SK-N-SH (cell line): ENCODE results near the gene MAT2A. TPM values are rescaled to one million over a fixed set of nuclear protein-coding genes. Genes with fewer than 3 reads are reported as not detected.

Experiments used
- CTCF ChIA-PET: fragments of 300-600, 350-600 bp; formaldehyde crosslinking; extraction: SDS; loops from one replicate; lab custom pipeline; 2021; lab: Yijun Ruan, JAX
- POLR2A ChIA-PET: fragments of 350-600 bp; sonication (Branson Sonifier 250); formaldehyde crosslinking; extraction: SDS; loops from one replicate; lab custom pipeline; 2020; ENCODE audit warnings: antibody characterized with exemption, inconsistent platforms; lab: Yijun Ruan, JAX
- DNase-seq: peaks from one replicate; pipeline ENCODE4 v3.0.0; 2012
- H2AFZ ChIP-seq: fragments of 200-600 bp; sonication (generic); 2 replicates; pipeline ENCODE4 v1.8.1; 2016; ENCODE audit warnings: antibody characterized with exemption, mild to moderate bottlenecking, low read depth
- H3F3A ChIP-seq: fragments of 200-600 bp; sonication (generic); replicated peaks from 2 replicates; pipeline ENCODE3; 2016; ENCODE audit warnings: antibody characterized with exemption, mild to moderate bottlenecking; ENCODE audit not compliant: insufficient read depth
- H3K27ac ChIP-seq, 2 experiments: fragments of 200-500 bp in 1 of 2; fragments of 200-600 bp in 1 of 2; sonication (Bioruptor generic) in 1 of 2; sonication (generic), shearing (Covaris generic) in 1 of 2; 2 replicates each; pipeline versions ENCODE4 v1.5.1 to v1.6.1; 2014 to 2016; ENCODE audit warnings: low read depth in 2 of 2, inconsistent platforms in 1 of 2, low read length in 1 of 2, mild to moderate bottlenecking in 1 of 2, mixed read lengths in 1 of 2
- H3K27me3 ChIP-seq: fragments of 200-600 bp; sonication (generic), shearing (Covaris generic); 2 replicates; pipeline ENCODE4 v1.6.1; 2016; ENCODE audit warnings: mixed run types; ENCODE audit not compliant: insufficient read depth
- H3K36me3 ChIP-seq, 2 experiments: fragments of 200-500 bp in 1 of 2; fragments of 200-600 bp in 1 of 2; sonication (Bioruptor generic) in 1 of 2; sonication (generic) in 1 of 2; replicated peaks in 1 of 2; 2 replicates each; pipeline versions ENCODE3 to v1.5.1; 2014 to 2016; ENCODE audit warnings: low read length in 1 of 2, mild to moderate bottlenecking in 1 of 2; ENCODE audit not compliant: insufficient read depth in 2 of 2, control insufficient read depth in 1 of 2
- H3K4me1 ChIP-seq, 2 experiments: fragments of 200-500 bp in 1 of 2; fragments of 200-600 bp in 1 of 2; sonication (Bioruptor generic) in 1 of 2; sonication (generic), shearing (Covaris generic) in 1 of 2; 2 replicates each; pipeline versions ENCODE4 v1.5.1 to v1.6.1; 2014 to 2016; ENCODE audit warnings: low read depth in 1 of 2, low read length in 1 of 2, mixed run types in 1 of 2; ENCODE audit not compliant: insufficient read depth in 2 of 2, control insufficient read depth in 1 of 2
- H3K4me2 ChIP-seq: fragments of 200-600 bp; sonication (generic), shearing (Covaris generic); 2 replicates; pipeline ENCODE4 v1.6.1; 2017; ENCODE audit warnings: mixed run types
- H3K4me3 ChIP-seq, 2 experiments: fragments of 200-500 bp in 1 of 2; fragments of 200-600 bp in 1 of 2; sonication (Bioruptor generic) in 1 of 2; sonication (generic), shearing (Covaris generic) in 1 of 2; 2 replicates each; pipeline versions ENCODE4 v1.5.1 to v1.8.1; 2014 to 2016; ENCODE audit warnings: low read depth in 2 of 2, inconsistent platforms in 1 of 2, low read length in 1 of 2, mild to moderate bottlenecking in 1 of 2, mixed read lengths in 1 of 2, moderate library complexity in 1 of 2
- H3K79me2 ChIP-seq: fragments of 200-600 bp; sonication (generic); 2 replicates; pipeline ENCODE4 v1.8.1; 2017; ENCODE audit warnings: mild to moderate bottlenecking; ENCODE audit not compliant: insufficient read depth
- H3K9ac ChIP-seq: fragments of 200-600 bp; sonication (generic); 2 replicates; pipeline ENCODE4 v1.6.1; 2017; ENCODE audit warnings: mixed run types
- H3K9me2 ChIP-seq: fragments of 200-600 bp; sonication (generic); 2 replicates; pipeline ENCODE4 v1.6.1; 2017; ENCODE audit warnings: mixed run types
- H3K9me3 ChIP-seq: fragments of 200-600 bp; sonication (generic); 2 replicates; pipeline ENCODE4 v1.6.1; 2017; ENCODE audit warnings: mixed run types, mild to moderate bottlenecking, moderate library complexity
- H4K20me1 ChIP-seq: fragments of 200-600 bp; sonication (generic); 2 replicates; pipeline ENCODE4 v1.6.1; 2017; ENCODE audit warnings: mild to moderate bottlenecking, mixed run types; ENCODE audit not compliant: insufficient read depth
- ELF1 ChIP-seq: IDR thresholded peaks from 2 replicates; pipeline ENCODE4 v1.4.0; 2012
- FOSL2 ChIP-seq: IDR thresholded peaks from 2 replicates; pipeline ENCODE4 v1.4.0; 2012; ENCODE audit warnings: low read depth, mild to moderate bottlenecking, moderate library complexity, borderline replicate concordance
- FOXM1 ChIP-seq: IDR thresholded peaks from 2 replicates; pipeline ENCODE4 v1.4.0; 2012; ENCODE audit warnings: low read depth, mild to moderate bottlenecking
- GABPA ChIP-seq: IDR thresholded peaks from 2 replicates; pipeline ENCODE4 v1.4.0; 2012; ENCODE audit warnings: low read depth, mild to moderate bottlenecking
- RFX5 ChIP-seq: IDR thresholded peaks from 2 replicates; pipeline ENCODE4 v1.6.1; 2012; ENCODE audit warnings: mild to moderate bottlenecking, improper control_type of control experiment, low read length
- SIN3A ChIP-seq: IDR thresholded peaks from 2 replicates; pipeline ENCODE4 v1.6.1; 2012; ENCODE audit warnings: low read depth, mild to moderate bottlenecking, low read length, moderate library complexity, borderline replicate concordance
- TAF1 ChIP-seq: IDR thresholded peaks from 2 replicates; pipeline ENCODE4 v1.6.1; 2012; ENCODE audit warnings: low read depth, mild to moderate bottlenecking, low read length, moderate library complexity, borderline replicate concordance
- TCF12 ChIP-seq: IDR thresholded peaks from 2 replicates; pipeline ENCODE4 v1.4.0; 2012
- YY1 ChIP-seq: IDR thresholded peaks from 2 replicates; pipeline ENCODE4 v1.4.0; 2012; ENCODE audit warnings: low read depth, mild to moderate bottlenecking
- WGBS: methylation state at CpG from one replicate; pipeline ENCODE4 v1.1.6; 2017; ENCODE audit warnings: low lambda C conversion rate; 5-methylcytosine and 5-hydroxymethylcytosine counted together
- polyA plus RNA-seq, 3 experiments: library from polyadenylated mRNA; depleted of rRNA; stranded (reverse); fragments of >200 nt; gene quantifications; 2 replicates each; pipeline ENCODE4 v1.2.3, GENCODE V29; 2012
- TF ChIP-seq, protein P1 (sequence below): fragments of 150-350 bp; IDR thresholded peaks from 2 replicates; pipeline ENCODE4 v1.6.1; 2016; ENCODE audit warnings: mild to moderate bottlenecking, low read depth, low read length
- TF ChIP-seq, protein P2 (sequence below): IDR thresholded peaks from 2 replicates; pipeline ENCODE4; 2012
- TF ChIP-seq, protein P3 (sequence below): IDR thresholded peaks from 2 replicates; pipeline ENCODE4 v1.6.1; 2012; ENCODE audit warnings: mild to moderate bottlenecking, low read depth, low read length, moderate library complexity
- TF ChIP-seq, protein P4 (sequence below): IDR thresholded peaks from 2 replicates; pipeline ENCODE4 v1.4.0; 2012; ENCODE audit warnings: low read depth, borderline replicate concordance
- TF ChIP-seq, protein P5 (sequence below): fragments of 200-600 bp; sonication (generic); IDR thresholded peaks from 2 replicates; pipeline ENCODE4 v1.6.1; 2017; ENCODE audit warnings: antibody characterized with exemption, mild to moderate bottlenecking, moderate library complexity

The MAT2A gene
- polyA plus RNA-seq, 1 of the 3 experiments (the other 2 are of a cell fraction) = 187 TPM

DNA sequence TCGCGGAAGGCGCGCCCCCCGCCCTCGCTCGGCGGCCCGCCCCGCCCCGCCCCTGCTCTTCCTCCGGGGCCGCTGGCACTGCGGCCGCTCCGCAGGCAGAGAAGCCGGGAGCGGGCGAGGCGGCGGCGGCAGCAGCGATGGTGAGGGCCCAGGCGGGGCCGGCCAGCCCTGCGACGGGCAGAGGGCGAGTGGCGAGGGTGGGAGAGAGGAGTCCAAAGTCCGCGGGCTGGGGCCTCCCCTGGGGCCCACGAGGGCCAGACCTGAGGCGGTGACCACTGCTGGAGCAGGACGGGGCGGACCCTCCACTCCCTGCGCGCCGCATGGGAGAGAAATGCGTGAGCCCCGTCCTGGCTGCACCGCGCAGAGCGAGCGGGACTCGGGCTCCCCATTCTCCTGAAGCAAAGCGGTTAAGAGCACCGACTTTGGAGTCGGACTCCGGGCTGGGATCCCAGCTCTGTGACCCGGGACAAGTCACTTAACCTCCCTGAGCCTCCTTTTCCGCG, 45.4 kb downstream of the MAT2A start, which contains the start of gene VAMP5:
VAMP5 (plus strand) TSS at position 78 of the 503 bp plus-strand sequence; CDS start at position 138, 60 bp downstream.
- ChIA-PET CTCF (interaction anchor here (1.2 to 1.4 kb wide), 3 partner anchors 11 to 163 kb away, joined by 3 to 5 read pairs (median 4); partner anchors contain the start of gene RNF181), POLR2A (interaction anchor here (0.6 kb wide), 2 partner anchors 15 to 16 kb away, joined by 3 to 6 read pairs; no protein-coding TSS in a partner anchor)
- Histone ChIP-seq H3K4me1 (peaks cover 10 to 11% of the 10 kb centered on the region in 2 experiments; a peak in 2 of 4 replicates), H3K79me2 (no peaks in the 10 kb centered on the region), H3F3A (no peaks in the 10 kb centered on the region), H3K36me3 (no peaks in the 10 kb centered on the region), H3K4me2 (peak within 1 kb of the TSS; percentile 19; the same call in 1 of the 2 replicates), H3K27ac (peak within 1 kb of the TSS in 1 of 2 experiments; percentile 14; a peak in 1 of 4 replicates), H3K9me2 (no peaks in the 10 kb centered on the region), H3K9me3 (no peaks in the 10 kb centered on the region), H3K4me3 (peak within 1 kb of the TSS in 1 of 2 experiments; percentile 24; a peak in 1 of 4 replicates), H4K20me1 (no peaks in the 10 kb centered on the region), H2AFZ (peak within 1 kb of the TSS; percentile 86), H3K9ac (no peak within 1 kb of the TSS), H3K27me3 (no peaks in the 10 kb centered on the region)
- 75% methylated on average over 36 of the region's 52 CpGs for WGBS
- peak; percentile 85 for DNase-seq
- TF ChIP-seq, protein P1, sequence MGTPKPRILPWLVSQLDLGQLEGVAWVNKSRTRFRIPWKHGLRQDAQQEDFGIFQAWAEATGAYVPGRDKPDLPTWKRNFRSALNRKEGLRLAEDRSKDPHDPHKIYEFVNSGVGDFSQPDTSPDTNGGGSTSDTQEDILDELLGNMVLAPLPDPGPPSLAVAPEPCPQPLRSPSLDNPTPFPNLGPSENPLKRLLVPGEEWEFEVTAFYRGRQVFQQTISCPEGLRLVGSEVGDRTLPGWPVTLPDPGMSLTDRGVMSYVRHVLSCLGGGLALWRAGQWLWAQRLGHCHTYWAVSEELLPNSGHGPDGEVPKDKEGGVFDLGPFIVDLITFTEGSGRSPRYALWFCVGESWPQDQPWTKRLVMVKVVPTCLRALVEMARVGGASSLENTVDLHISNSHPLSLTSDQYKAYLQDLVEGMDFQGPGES = no peak
- TF ChIP-seq SIN3A = no peak
- TF ChIP-seq FOSL2 = no peak
- TF ChIP-seq, protein P2, sequence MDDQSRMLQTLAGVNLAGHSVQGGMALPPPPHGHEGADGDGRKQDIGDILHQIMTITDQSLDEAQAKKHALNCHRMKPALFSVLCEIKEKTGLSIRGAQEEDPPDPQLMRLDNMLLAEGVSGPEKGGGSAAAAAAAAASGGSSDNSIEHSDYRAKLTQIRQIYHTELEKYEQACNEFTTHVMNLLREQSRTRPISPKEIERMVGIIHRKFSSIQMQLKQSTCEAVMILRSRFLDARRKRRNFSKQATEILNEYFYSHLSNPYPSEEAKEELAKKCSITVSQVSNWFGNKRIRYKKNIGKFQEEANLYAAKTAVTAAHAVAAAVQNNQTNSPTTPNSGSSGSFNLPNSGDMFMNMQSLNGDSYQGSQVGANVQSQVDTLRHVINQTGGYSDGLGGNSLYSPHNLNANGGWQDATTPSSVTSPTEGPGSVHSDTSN = no peak
- TF ChIP-seq TCF12 = no peak
- TF ChIP-seq FOXM1 = no peak
- no peak for TF ChIP-seq GABPA
- no peak for TF ChIP-seq ELF1
- TF ChIP-seq, protein P3, sequence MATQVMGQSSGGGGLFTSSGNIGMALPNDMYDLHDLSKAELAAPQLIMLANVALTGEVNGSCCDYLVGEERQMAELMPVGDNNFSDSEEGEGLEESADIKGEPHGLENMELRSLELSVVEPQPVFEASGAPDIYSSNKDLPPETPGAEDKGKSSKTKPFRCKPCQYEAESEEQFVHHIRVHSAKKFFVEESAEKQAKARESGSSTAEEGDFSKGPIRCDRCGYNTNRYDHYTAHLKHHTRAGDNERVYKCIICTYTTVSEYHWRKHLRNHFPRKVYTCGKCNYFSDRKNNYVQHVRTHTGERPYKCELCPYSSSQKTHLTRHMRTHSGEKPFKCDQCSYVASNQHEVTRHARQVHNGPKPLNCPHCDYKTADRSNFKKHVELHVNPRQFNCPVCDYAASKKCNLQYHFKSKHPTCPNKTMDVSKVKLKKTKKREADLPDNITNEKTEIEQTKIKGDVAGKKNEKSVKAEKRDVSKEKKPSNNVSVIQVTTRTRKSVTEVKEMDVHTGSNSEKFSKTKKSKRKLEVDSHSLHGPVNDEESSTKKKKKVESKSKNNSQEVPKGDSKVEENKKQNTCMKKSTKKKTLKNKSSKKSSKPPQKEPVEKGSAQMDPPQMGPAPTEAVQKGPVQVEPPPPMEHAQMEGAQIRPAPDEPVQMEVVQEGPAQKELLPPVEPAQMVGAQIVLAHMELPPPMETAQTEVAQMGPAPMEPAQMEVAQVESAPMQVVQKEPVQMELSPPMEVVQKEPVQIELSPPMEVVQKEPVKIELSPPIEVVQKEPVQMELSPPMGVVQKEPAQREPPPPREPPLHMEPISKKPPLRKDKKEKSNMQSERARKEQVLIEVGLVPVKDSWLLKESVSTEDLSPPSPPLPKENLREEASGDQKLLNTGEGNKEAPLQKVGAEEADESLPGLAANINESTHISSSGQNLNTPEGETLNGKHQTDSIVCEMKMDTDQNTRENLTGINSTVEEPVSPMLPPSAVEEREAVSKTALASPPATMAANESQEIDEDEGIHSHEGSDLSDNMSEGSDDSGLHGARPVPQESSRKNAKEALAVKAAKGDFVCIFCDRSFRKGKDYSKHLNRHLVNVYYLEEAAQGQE = no peak
- no peak for TF ChIP-seq TAF1
- TF ChIP-seq YY1 = no peak
- TF ChIP-seq, protein P4, sequence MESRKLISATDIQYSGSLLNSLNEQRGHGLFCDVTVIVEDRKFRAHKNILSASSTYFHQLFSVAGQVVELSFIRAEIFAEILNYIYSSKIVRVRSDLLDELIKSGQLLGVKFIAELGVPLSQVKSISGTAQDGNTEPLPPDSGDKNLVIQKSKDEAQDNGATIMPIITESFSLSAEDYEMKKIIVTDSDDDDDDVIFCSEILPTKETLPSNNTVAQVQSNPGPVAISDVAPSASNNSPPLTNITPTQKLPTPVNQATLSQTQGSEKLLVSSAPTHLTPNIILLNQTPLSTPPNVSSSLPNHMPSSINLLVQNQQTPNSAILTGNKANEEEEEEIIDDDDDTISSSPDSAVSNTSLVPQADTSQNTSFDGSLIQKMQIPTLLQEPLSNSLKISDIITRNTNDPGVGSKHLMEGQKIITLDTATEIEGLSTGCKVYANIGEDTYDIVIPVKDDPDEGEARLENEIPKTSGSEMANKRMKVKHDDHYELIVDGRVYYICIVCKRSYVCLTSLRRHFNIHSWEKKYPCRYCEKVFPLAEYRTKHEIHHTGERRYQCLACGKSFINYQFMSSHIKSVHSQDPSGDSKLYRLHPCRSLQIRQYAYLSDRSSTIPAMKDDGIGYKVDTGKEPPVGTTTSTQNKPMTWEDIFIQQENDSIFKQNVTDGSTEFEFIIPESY = no peak
- no peak for TF ChIP-seq RFX5
- TF ChIP-seq, protein P5, sequence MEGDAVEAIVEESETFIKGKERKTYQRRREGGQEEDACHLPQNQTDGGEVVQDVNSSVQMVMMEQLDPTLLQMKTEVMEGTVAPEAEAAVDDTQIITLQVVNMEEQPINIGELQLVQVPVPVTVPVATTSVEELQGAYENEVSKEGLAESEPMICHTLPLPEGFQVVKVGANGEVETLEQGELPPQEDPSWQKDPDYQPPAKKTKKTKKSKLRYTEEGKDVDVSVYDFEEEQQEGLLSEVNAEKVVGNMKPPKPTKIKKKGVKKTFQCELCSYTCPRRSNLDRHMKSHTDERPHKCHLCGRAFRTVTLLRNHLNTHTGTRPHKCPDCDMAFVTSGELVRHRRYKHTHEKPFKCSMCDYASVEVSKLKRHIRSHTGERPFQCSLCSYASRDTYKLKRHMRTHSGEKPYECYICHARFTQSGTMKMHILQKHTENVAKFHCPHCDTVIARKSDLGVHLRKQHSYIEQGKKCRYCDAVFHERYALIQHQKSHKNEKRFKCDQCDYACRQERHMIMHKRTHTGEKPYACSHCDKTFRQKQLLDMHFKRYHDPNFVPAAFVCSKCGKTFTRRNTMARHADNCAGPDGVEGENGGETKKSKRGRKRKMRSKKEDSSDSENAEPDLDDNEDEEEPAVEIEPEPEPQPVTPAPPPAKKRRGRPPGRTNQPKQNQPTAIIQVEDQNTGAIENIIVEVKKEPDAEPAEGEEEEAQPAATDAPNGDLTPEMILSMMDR = no peak
